MCF 10A (cell line): ENCODE data around the gene WNK4. TPM values are rescaled to one million over a fixed set of nuclear protein-coding genes. Genes with fewer than 3 reads are reported as not detected.

ENCODE experiments used
- BruUV-seq: library from RNA; stranded (reverse); fragments of 400-500 nt; replicated peaks from 2 replicates; lab custom pipeline; 2021; lab: Mats Ljungman, UMichigan
- CTCF ChIA-PET: fragments of 300-600 bp; sonication (Branson Sonifier 250); formaldehyde crosslinking; extraction: SDS; loops from one replicate; lab custom pipeline; 2021; ENCODE audit warnings: antibody characterized with exemption, inconsistent platforms; lab: Yijun Ruan, JAX
- POLR2A ChIA-PET: fragments of 300-600, 350-650 bp; sonication (Branson Sonifier 250); formaldehyde crosslinking; extraction: SDS; loops from one replicate; lab custom pipeline; 2020; ENCODE audit warnings: antibody characterized with exemption, inconsistent platforms; lab: Yijun Ruan, JAX
- DNase-seq: peaks from one replicate; pipeline ENCODE4 v3.0.0-alpha.2; 2018; ENCODE audit not compliant: unreplicated experiment
- H3K27ac Mint-ChIP-seq: one replicate; pipeline ENCODE4 v1.8.0; 2022; ENCODE audit warnings: mild to moderate bottlenecking, low read depth, mixed read lengths; ENCODE audit not compliant: unreplicated experiment
- H3K27me3 Mint-ChIP-seq: one replicate; pipeline ENCODE4 v1.8.0; 2022; ENCODE audit warnings: mixed read lengths; ENCODE audit not compliant: insufficient read depth, unreplicated experiment
- H3K36me3 Mint-ChIP-seq: one replicate; pipeline ENCODE4 v1.8.0; 2022; ENCODE audit warnings: mild to moderate bottlenecking, moderate library complexity, mixed read lengths; ENCODE audit not compliant: insufficient read depth, unreplicated experiment
- H3K4me1 Mint-ChIP-seq: one replicate; pipeline ENCODE4 v1.8.0; 2022; ENCODE audit warnings: mixed read lengths; ENCODE audit not compliant: insufficient read depth, unreplicated experiment
- H3K4me3 Mint-ChIP-seq: one replicate; pipeline ENCODE4 v1.8.0; 2022; ENCODE audit warnings: mild to moderate bottlenecking, moderate library complexity, mixed read lengths; ENCODE audit not compliant: unreplicated experiment
- H3K9me3 Mint-ChIP-seq: one replicate; pipeline ENCODE4 v1.8.0; 2022; ENCODE audit warnings: mixed read lengths; ENCODE audit not compliant: unreplicated experiment
- CTCF ChIP-seq: fragments of 200-600 bp; IDR thresholded peaks from one replicate; pipeline ENCODE4 v1.8.0; 2022; ENCODE audit warnings: antibody characterized with exemption, mild to moderate bottlenecking; ENCODE audit not compliant: unreplicated experiment
- intact Hi-C: fragments of 100-400 bp; cut with micrococcal nuclease; formaldehyde crosslinking; loops from 2 replicates; pipeline ENCODE4 v1.14.1; 2022
- total RNA-seq: library from RNA; stranded (reverse); gene quantifications from 2 replicates; pipeline ENCODE4 v1.2.3, GENCODE V29; 2022

WNK4 gene
- total RNA-seq, 1 experiment from 2014 or later = 2.3 TPM

GRCh38 chr17:42821176-42821575 lies 40.8 kb downstream of the WNK4 start:
- intact Hi-C loops = no loop called here
- no TSS peak for BruUV-seq
- no peak for TF ChIP-seq CTCF
- Mint-ChIP-seq H3K36me3 (peaks cover 76% of the 10 kb centered on the region), H3K27ac (no peak overlapping the region), H3K9me3 (no peaks in the 10 kb centered on the region), H3K4me3 (no peak overlapping the region), H3K4me1 (no peaks in the 10 kb centered on the region), H3K27me3 (no peaks in the 10 kb centered on the region)
- no peak for DNase-seq
- CTCF ChIA-PET = interaction anchor here (0.6 to 2.5 kb wide), 7 partner anchors 11 to 303 kb away, joined by 3 to 9 read pairs (median 4); no protein-coding TSS in a partner anchor
- POLR2A ChIA-PET = interaction anchor here (1.4 to 6.2 kb wide), 2 partner anchors 12 to 24 kb away, joined by 8 to 128 read pairs; partner anchors contain the start of gene PSME3

DNA sequence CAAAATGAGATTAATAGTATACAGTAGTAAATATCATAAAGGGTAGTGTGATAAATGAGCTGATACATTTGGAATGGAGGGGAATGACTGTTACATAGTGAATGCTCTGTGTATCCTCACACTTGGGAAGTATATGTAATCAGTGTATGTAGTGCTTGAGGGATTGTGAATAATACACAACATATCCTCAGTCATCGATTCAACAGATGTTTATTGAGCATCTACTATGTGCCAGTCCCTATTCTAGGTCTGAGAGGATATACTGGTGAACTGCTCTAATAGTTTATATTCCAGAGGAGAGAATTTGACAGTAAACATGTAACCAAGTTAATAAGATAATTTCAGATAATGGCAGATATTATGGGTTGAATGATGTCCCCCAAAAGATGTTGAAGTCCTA lies 47.1 kb downstream of the WNK4 start:
- H3K4me1 Mint-ChIP-seq = peaks cover 13% of the 10 kb centered on the region
- TF ChIP-seq CTCF = no peak
- POLR2A ChIA-PET = interaction anchor here (0.6 kb wide), 1 partner anchor 249 kb away, joined by 3 read pairs; no protein-coding TSS in a partner anchor

GRCh38 chr17:42830971-42831370 lies 50.6 kb downstream of the WNK4 start:
- Mint-ChIP-seq H3K4me3 (no peak overlapping the region), H3K4me1 (peaks cover 25% of the 10 kb centered on the region), H3K27ac (no peak overlapping the region), H3K9me3 (no peaks in the 10 kb centered on the region), H3K27me3 (no peaks in the 10 kb centered on the region), H3K36me3 (peaks cover 11% of the 10 kb centered on the region)
- ChIA-PET POLR2A (interaction anchor here (3.6 to 5.5 kb wide), 2 partner anchors 8 to 58 kb away, joined by 23 to 128 read pairs; partner anchors contain the start of genes BECN1 and VPS25), CTCF (interaction anchor here (1.3 kb wide), 1 partner anchor 252 kb away, joined by 5 read pairs; no protein-coding TSS in a partner anchor)
- no peak for TF ChIP-seq CTCF
- BruUV-seq = no TSS peak
- DNase-seq = no peak
- intact Hi-C loops = no loop called here

More for the DNA sequence above, 47.1 kb downstream of the WNK4 start:
- Mint-ChIP-seq H3K27ac (no peak overlapping the region), H3K4me3 (no peak overlapping the region), H3K36me3 (peaks cover 23% of the 10 kb centered on the region), H3K27me3 (no peaks in the 10 kb centered on the region), H3K9me3 (no peaks in the 10 kb centered on the region)
- CTCF ChIA-PET = interaction anchor here (1.0 kb wide), 1 partner anchor 1019 kb away, joined by 3 read pairs; the partner anchor contains the start of gene CD300LG
- no TSS peak for BruUV-seq
- DNase-seq = no peak
- intact Hi-C loops = no loop called here

DNA sequence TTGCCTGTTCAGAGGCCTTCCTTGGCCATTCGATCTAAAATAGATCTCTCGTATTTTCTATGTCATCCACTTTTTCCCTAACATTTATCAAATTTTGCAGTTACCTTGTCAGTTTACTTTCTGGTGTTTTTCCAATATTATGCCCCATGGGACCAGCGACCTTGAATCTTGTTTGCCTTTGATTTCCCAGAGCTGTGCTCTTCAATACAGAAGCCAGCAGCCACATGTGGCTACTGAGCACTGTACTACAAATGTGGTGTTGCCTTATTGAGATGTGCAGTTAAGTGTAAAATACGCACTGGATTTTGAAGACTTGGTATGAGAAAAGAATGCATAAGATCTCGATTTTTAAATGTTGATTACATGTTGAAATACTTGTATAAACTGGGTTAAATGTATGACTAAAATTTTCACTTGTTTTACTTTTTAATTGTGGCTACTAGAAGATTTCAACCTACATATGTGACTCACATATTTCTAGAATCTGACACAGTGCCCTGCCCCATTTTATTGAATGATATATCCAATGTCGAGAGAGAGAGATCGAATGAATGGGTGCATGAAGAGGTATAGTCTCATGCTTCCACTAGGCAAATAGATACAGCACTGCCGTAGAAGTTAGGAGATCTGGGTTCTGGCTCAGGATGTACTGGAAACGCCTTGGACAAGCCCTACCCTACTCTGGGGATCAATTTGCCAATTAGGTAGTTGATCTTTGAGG lies 52.0 kb downstream of the WNK4 start:
- Mint-ChIP-seq H3K9me3 (no peaks in the 10 kb centered on the region), H3K4me3 (peak overlapping the region; percentile 96), H3K36me3 (peaks cover 25% of the 10 kb centered on the region), H3K27me3 (no peaks in the 10 kb centered on the region), H3K27ac (peak overlapping the region; percentile 99), H3K4me1 (peaks cover 25% of the 10 kb centered on the region)
- no TSS peak for BruUV-seq
- intact Hi-C loops = no loop called here
- TF ChIP-seq CTCF = no peak
- POLR2A ChIA-PET = interaction anchor here (0.5 to 5.5 kb wide), 20 partner anchors 10 to 524 kb away, joined by 3 to 128 read pairs (median 4); partner anchors contain the start of genes BECN1, BRCA1, CNTD1 and COA3
- DNase-seq = no peak
- CTCF ChIA-PET = interaction anchor here (0.6 to 1.4 kb wide), 8 partner anchors 10 to 529 kb away, joined by 3 to 5 read pairs (median 4); no protein-coding TSS in a partner anchor
